GM12865 (cell line): Measurements from ENCODE around the gene ADAMTS17.

Experiments
- DNase-seq: peaks from one replicate; pipeline ENCODE4 v3.0.0; 2010; ENCODE audit warnings: low read depth
- H3K4me3 ChIP-seq: 2 replicates; pipeline ENCODE4 v1.5.1; 2011; ENCODE audit warnings: mild to moderate bottlenecking, low read depth, low read length, control low read depth
- CTCF ChIP-seq: IDR thresholded peaks from 2 replicates; pipeline ENCODE4 v1.5.1; 2011; ENCODE audit warnings: low read length, control low read depth, low read depth, inconsistent platforms; ENCODE audit not compliant: insufficient read depth; ENCODE audit errors: missing control alignments

The ADAMTS17 gene

GRCh38 chr15:100118546-100118945 lies 223.2 kb downstream of the ADAMTS17 start:
- DNase-seq, result no peak
- no peak for TF ChIP-seq CTCF
- H3K4me3 ChIP-seq, result no peak overlapping the region

GRCh38 chr15:100116416-100117190 lies 225.2 kb downstream of the ADAMTS17 start:
- H3K4me3 ChIP-seq, result no peak overlapping the region
- TF ChIP-seq CTCF, result no peak
- DNase-seq, result no peak

- no peak for TF ChIP-seq CTCF
- no peak for DNase-seq
- H3K4me3 ChIP-seq, result no peak overlapping the region
Observed at GRCh38 chr15:100115711-100116090, 226.1 kb downstream of the ADAMTS17 start.

GRCh38 chr15:100115066-100115710 lies 226.6 kb downstream of the ADAMTS17 start:
- no peak overlapping the region for H3K4me3 ChIP-seq
- no peak for DNase-seq
- no peak for TF ChIP-seq CTCF

DNA sequence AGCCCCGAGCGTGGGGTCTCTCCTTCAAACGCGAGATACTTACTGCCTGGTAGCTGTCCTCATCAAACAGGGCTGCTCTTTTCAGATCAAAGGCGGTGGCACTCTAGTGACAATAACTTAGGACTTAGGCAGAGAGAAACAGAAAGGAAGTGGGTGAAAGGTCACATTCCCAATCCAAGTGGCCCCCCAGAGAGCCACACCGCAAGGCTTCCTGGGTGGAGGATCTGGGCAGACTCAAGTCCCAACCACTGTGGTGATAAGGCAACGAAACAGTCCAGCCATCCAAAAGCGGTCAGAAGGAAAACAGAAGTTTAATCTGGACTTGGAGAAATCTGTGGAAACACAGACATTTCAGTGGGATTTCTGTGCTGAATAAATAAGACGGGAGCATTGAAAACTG lies 227.2 kb downstream of the ADAMTS17 start:
- no peak for DNase-seq
- TF ChIP-seq CTCF, result no peak
- H3K4me3 ChIP-seq, result no peak overlapping the region

- H3K4me3 ChIP-seq, result no peak overlapping the region
- no peak for DNase-seq
- TF ChIP-seq CTCF, result no peak
Observed at GRCh38 chr15:100114100-100114499, 227.7 kb downstream of the ADAMTS17 start.
